Neural progenitor cell (in vitro differentiated cells): Measurements from ENCODE around the gene CRTC1. TPM values are rescaled to one million over a fixed set of nuclear protein-coding genes. Genes with fewer than 3 reads are reported as not detected.

ENCODE experiments used
- DNase-seq: peaks from one replicate; pipeline ENCODE4 v3.0.0-alpha.2; 2016; ENCODE audit warnings: low spot score
- H2AFZ ChIP-seq: fragments of 200-600 bp; sonication (generic); replicated peaks from 2 replicates; pipeline ENCODE4 v1.6.1; 2016; ENCODE audit warnings: antibody characterized with exemption
- H3F3A ChIP-seq: fragments of 200-600 bp; sonication (generic); 2 replicates; pipeline ENCODE4 v1.6.1; 2016; ENCODE audit warnings: antibody characterized with exemption, low read depth
- H3K27ac ChIP-seq: fragments of 200-600 bp; sonication (generic); 2 replicates; pipeline ENCODE4 v1.5.1; 2016; ENCODE audit warnings: mild to moderate bottlenecking
- H3K27me3 ChIP-seq: fragments of 200-600 bp; sonication (generic); 2 replicates; pipeline ENCODE4 v1.6.1; 2016; ENCODE audit warnings: mild to moderate bottlenecking, moderate library complexity
- H3K36me3 ChIP-seq: fragments of 200-600 bp; sonication (generic); 2 replicates; pipeline ENCODE4 v1.5.1; 2016
- H3K4me1 ChIP-seq: fragments of 200-600 bp; sonication (generic); 2 replicates; pipeline ENCODE4 v1.6.1; 2016; ENCODE audit warnings: mixed run types
- H3K4me2 ChIP-seq: fragments of 200-600 bp; sonication (generic); 2 replicates; pipeline ENCODE4 v1.6.1; 2016
- H3K4me3 ChIP-seq: fragments of 200-600 bp; sonication (generic); 2 replicates; pipeline ENCODE4 v1.5.1; 2016
- H3K79me2 ChIP-seq: fragments of 200-600 bp; sonication (generic); 2 replicates; pipeline ENCODE4 v1.6.1; 2016; ENCODE audit warnings: low read depth
- H3K9ac ChIP-seq: fragments of 200-600 bp; sonication (generic); 2 replicates; pipeline ENCODE4 v1.6.1; 2016
- H3K9me3 ChIP-seq: fragments of 200-600 bp; sonication (generic); 2 replicates; pipeline ENCODE4 v1.5.1; 2016; ENCODE audit warnings: low read depth
- H4K20me1 ChIP-seq: fragments of 200-600 bp; sonication (generic); 2 replicates; pipeline ENCODE4 v1.6.1; 2016; ENCODE audit warnings: low read depth
- H3K27ac Mint-ChIP-seq: 3 replicates; pipeline ENCODE4 v1.8.0; 2021; ENCODE audit warnings: mixed read lengths
- H3K27me3 Mint-ChIP-seq: 2 replicates; pipeline ENCODE4 v1.8.0; 2022; ENCODE audit warnings: low read depth, mild to moderate bottlenecking, inconsistent platforms, moderate library complexity, mixed read lengths; ENCODE audit not compliant: insufficient read depth
- H3K36me3 Mint-ChIP-seq: 3 replicates; pipeline ENCODE4 v1.8.0; 2021; ENCODE audit warnings: mixed read lengths
- H3K4me1 Mint-ChIP-seq: 3 replicates; pipeline ENCODE4 v1.8.0; 2021; ENCODE audit warnings: mixed read lengths
- H3K4me3 Mint-ChIP-seq: 3 replicates; pipeline ENCODE4 v1.8.0; 2021; ENCODE audit warnings: mild to moderate bottlenecking, moderate library complexity, mixed read lengths
- H3K9me3 Mint-ChIP-seq: 3 replicates; pipeline ENCODE4 v1.8.0; 2020; ENCODE audit warnings: mixed read lengths
- CTCF ChIP-seq: fragments of 200-600 bp; sonication (generic); IDR thresholded peaks from 2 replicates; pipeline ENCODE4 v1.5.1; 2017; ENCODE audit warnings: antibody characterized with exemption, mild to moderate bottlenecking
- EZH2 ChIP-seq: fragments of 200-600 bp; sonication (generic); IDR thresholded peaks from 2 replicates; pipeline ENCODE4 v1.6.1; 2017; ENCODE audit warnings: antibody characterized with exemption, mild to moderate bottlenecking, moderate library complexity
- EZH2phosphoT487 ChIP-seq: fragments of 200-600 bp; sonication (generic); IDR thresholded peaks from 2 replicates; pipeline ENCODE4 v1.6.1; 2017; ENCODE audit warnings: antibody characterized with exemption
- total RNA-seq: library from RNA; depleted of rRNA; stranded (reverse); fragments of >200 nt; gene quantifications from 2 replicates; pipeline ENCODE4 v1.2.3, GENCODE V29; 2015; ENCODE audit warnings: low replicate concordance

The CRTC1 gene
- total RNA-seq, 1 donor from 2014 or later = 2.4 TPM

- H3K4me3 Mint-ChIP-seq = no peak overlapping the region
Observed at GRCh38 chr19:18699403-18700054, 16.0 kb downstream of the CRTC1 start.

GRCh38 chr19:18700501-18701249 lies 17.2 kb downstream of the CRTC1 start:
- Histone ChIP-seq H3K4me2 (peak overlapping the region; percentile 76), H3K9me3 (no peaks in the 10 kb centered on the region), H3K27me3 (no peaks in the 10 kb centered on the region), H3K79me2 (peaks cover 40% of the 10 kb centered on the region), H2AFZ (peak overlapping the region; percentile 18), H3K27ac (no peak overlapping the region), H3K4me3 (peak overlapping the region; percentile 41), H3K36me3 (no peaks in the 10 kb centered on the region), H4K20me1 (peaks cover 81% of the 10 kb centered on the region), H3F3A (peaks cover 48% of the 10 kb centered on the region), H3K4me1 (peaks cover 28% of the 10 kb centered on the region), H3K9ac (no peak overlapping the region)
- DNase-seq = peak; percentile 89
- H3K4me3 Mint-ChIP-seq = peak overlapping the region; percentile 77
- no peaks in the 10 kb centered on the region for H3K9me3 Mint-ChIP-seq
- peaks cover 7% of the 10 kb centered on the region for H3K27me3 Mint-ChIP-seq
- peaks cover 27% of the 10 kb centered on the region for H3K4me1 Mint-ChIP-seq
- no peak overlapping the region for H3K27ac Mint-ChIP-seq
- H3K36me3 Mint-ChIP-seq = no peaks in the 10 kb centered on the region
- peak; percentile 20 for TF ChIP-seq EZH2
- TF ChIP-seq EZH2phosphoT487 = peak; percentile 34
- no peak for TF ChIP-seq CTCF

More at GRCh38 chr19:18699403-18700054, 16.0 kb downstream of the CRTC1 start:
- no peaks in the 10 kb centered on the region for H3K27me3 ChIP-seq
- DNase-seq = no peak
- no peak overlapping the region for H3K27ac Mint-ChIP-seq
- peaks cover 24% of the 10 kb centered on the region for H3K4me1 Mint-ChIP-seq
- no peak overlapping the region for H3K9ac ChIP-seq
- H3K27ac ChIP-seq = peak overlapping the region; percentile 41
- no peak overlapping the region for H3K4me3 ChIP-seq
- H3F3A ChIP-seq = peaks cover 48% of the 10 kb centered on the region
- H4K20me1 ChIP-seq = peaks cover 91% of the 10 kb centered on the region
- no peaks in the 10 kb centered on the region for H3K36me3 ChIP-seq
- H3K9me3 Mint-ChIP-seq = no peaks in the 10 kb centered on the region
- H3K79me2 ChIP-seq = peaks cover 33% of the 10 kb centered on the region
- no peaks in the 10 kb centered on the region for H3K36me3 Mint-ChIP-seq
- H3K27me3 Mint-ChIP-seq = peaks cover 7% of the 10 kb centered on the region
- H3K4me1 ChIP-seq = peaks cover 28% of the 10 kb centered on the region
- no peak overlapping the region for H2AFZ ChIP-seq
- H3K9me3 ChIP-seq = no peaks in the 10 kb centered on the region
- TF ChIP-seq EZH2phosphoT487 (no peak), EZH2 (no peak)
- peak overlapping the region; percentile 76 for H3K4me2 ChIP-seq

GRCh38 chr19:18701250-18701608 lies 17.7 kb downstream of the CRTC1 start:
- TF ChIP-seq CTCF (no peak), EZH2phosphoT487 (no peak), EZH2 (no peak)
- Histone ChIP-seq H3K4me2 (peak overlapping the region; percentile 76), H3K4me1 (peaks cover 28% of the 10 kb centered on the region), H3K9ac (no peak overlapping the region), H3K36me3 (no peaks in the 10 kb centered on the region), H3K4me3 (peak overlapping the region; percentile 41), H3K79me2 (peaks cover 46% of the 10 kb centered on the region), H3K27me3 (no peaks in the 10 kb centered on the region), H3K27ac (no peak overlapping the region), H2AFZ (peak overlapping the region; percentile 18), H4K20me1 (peaks cover 76% of the 10 kb centered on the region), H3F3A (peaks cover 48% of the 10 kb centered on the region), H3K9me3 (no peaks in the 10 kb centered on the region)
- no peak for DNase-seq
- H3K27me3 Mint-ChIP-seq = peaks cover 7% of the 10 kb centered on the region
- peak overlapping the region; percentile 64 for H3K4me3 Mint-ChIP-seq
- H3K4me1 Mint-ChIP-seq = peaks cover 27% of the 10 kb centered on the region
- H3K9me3 Mint-ChIP-seq = no peaks in the 10 kb centered on the region
- no peak overlapping the region for H3K27ac Mint-ChIP-seq
- H3K36me3 Mint-ChIP-seq = no peaks in the 10 kb centered on the region
